Measurements from ENCODE around the gene ANKRD13D. TPM values are rescaled to one million over a fixed set of nuclear protein-coding genes. Genes with fewer than 3 reads are reported as not detected.
A peak's percentile ranks its signal among the peaks of the same experiment; 100 is the strongest.

ANKRD13D gene
- polyA plus RNA-seq, 1 donor from 2014 or later: 93.5 TPM

- Histone ChIP-seq H3K4me2 (ENCODE audit: low read length) (no peak overlapping the region), H3K27ac (ENCODE audit: low read length) (no peak overlapping the region), H3K9me2 (ENCODE audit: insufficient read depth, low read length) (no peaks in the 10 kb centered on the region), H3K36me3 (ENCODE audit: insufficient read depth, low read length) (peaks cover under 1% of the 10 kb centered on the region), H3K4me3 (ENCODE audit: low read length) (peak overlapping the region; percentile 30), H3K27me3 (ENCODE audit: insufficient read depth, low read depth, low read length) (peaks cover 17% of the 10 kb centered on the region), H3K9me3 (ENCODE audit: low read length) (no peaks in the 10 kb centered on the region), H4K20me1 (ENCODE audit: insufficient read depth) (no peaks in the 10 kb centered on the region), H2AFZ (ENCODE audit: low read depth, low read length) (no peak overlapping the region), H3K79me2 (replicated peaks; ENCODE audit: insufficient read depth, low read length) (no peaks in the 10 kb centered on the region), H3K9ac (ENCODE audit: low read length) (no peak overlapping the region), H3F3A (ENCODE audit: insufficient read depth, low read length, poor library complexity, severe bottlenecking) (no peaks in the 10 kb centered on the region)
- TF ChIP-seq REST (IDR thresholded peaks at IDR 0.05; ENCODE audit: borderline replicate concordance) (no peak), SMC3 (conservative IDR thresholded peaks at IDR 0.05; ENCODE audit: poor library complexity) (no peak), EP300 (conservative IDR thresholded peaks at IDR 0.05; ENCODE audit: poor library complexity, severe bottlenecking) (no peak), RAD21 (conservative IDR thresholded peaks at IDR 0.05) (no peak), POLR2AphosphoS5 (IDR thresholded peaks at IDR 0.05) (no peak), MXI1 (conservative IDR thresholded peaks at IDR 0.05; ENCODE audit: poor library complexity, severe bottlenecking) (no peak), TAF1 (IDR thresholded peaks at IDR 0.05; ENCODE audit: low read depth) (no peak), CTCF (IDR thresholded peaks at IDR 0.05; ENCODE audit: poor library complexity, severe bottlenecking) (no peak), EZH2 (IDR thresholded peaks at IDR 0.05; ENCODE audit: borderline replicate concordance, insufficient read depth, low read length, poor library complexity, severe bottlenecking) (no peak)
Measured at GRCh38 chr11:67301951-67302516, 12.9 kb downstream of the ANKRD13D start.

- no peak overlapping the region for H3K27ac ChIP-seq (ENCODE audit: low read length)
- H3K4me2 ChIP-seq (ENCODE audit: low read length): no peak overlapping the region
- no peak overlapping the region for H3K9ac ChIP-seq (ENCODE audit: low read length)
- no peaks in the 10 kb centered on the region for H4K20me1 ChIP-seq (ENCODE audit: insufficient read depth)
- H3K79me2 ChIP-seq (replicated peaks; ENCODE audit: insufficient read depth, low read length): no peaks in the 10 kb centered on the region
- H3K36me3 ChIP-seq (ENCODE audit: insufficient read depth, low read length): no peaks in the 10 kb centered on the region
- TF ChIP-seq EP300 (conservative IDR thresholded peaks at IDR 0.05; ENCODE audit: poor library complexity, severe bottlenecking): no peak
- no peak for TF ChIP-seq EZH2 (IDR thresholded peaks at IDR 0.05; ENCODE audit: borderline replicate concordance, insufficient read depth, low read length, poor library complexity, severe bottlenecking)
- no peak for TF ChIP-seq TAF1 (IDR thresholded peaks at IDR 0.05; ENCODE audit: low read depth)
- TF ChIP-seq POLR2AphosphoS5 (IDR thresholded peaks at IDR 0.05): no peak
- TF ChIP-seq SMC3 (conservative IDR thresholded peaks at IDR 0.05; ENCODE audit: poor library complexity): no peak
- peaks cover 17% of the 10 kb centered on the region for H3K27me3 ChIP-seq (ENCODE audit: insufficient read depth, low read depth, low read length)
- no peaks in the 10 kb centered on the region for H3F3A ChIP-seq (ENCODE audit: insufficient read depth, low read length, poor library complexity, severe bottlenecking)
- H3K4me3 ChIP-seq (ENCODE audit: low read length): no peak overlapping the region
- H3K9me3 ChIP-seq (ENCODE audit: low read length): no peaks in the 10 kb centered on the region
- H3K9me2 ChIP-seq (ENCODE audit: insufficient read depth, low read length): no peaks in the 10 kb centered on the region
- no peak overlapping the region for H2AFZ ChIP-seq (ENCODE audit: low read depth, low read length)
Measured at GRCh38 chr11:67302571-67303131, 13.5 kb downstream of the ANKRD13D start.

Measured in neural cell (in vitro differentiated cells).